Ishikawa (cell line): ENCODE measurements around the gene IBSP.

Source experiments
- CEBPB ChIP-seq: IDR thresholded peaks from 2 replicates; pipeline ENCODE4 v1.6.1; 2012
- EP300 ChIP-seq: IDR thresholded peaks from 2 replicates; pipeline ENCODE4 v1.6.1; 2012; ENCODE audit warnings: borderline replicate concordance
- NFIC ChIP-seq: IDR thresholded peaks from 2 replicates; pipeline ENCODE4 v1.6.1; 2012
- RAD21 ChIP-seq: IDR thresholded peaks from 2 replicates; pipeline ENCODE4 v1.6.1; 2012; ENCODE audit warnings: low read depth
- REST ChIP-seq: IDR thresholded peaks from 2 replicates; pipeline ENCODE4 v1.6.1; 2012; ENCODE audit warnings: low read depth, mild to moderate bottlenecking
- TAF1 ChIP-seq: IDR thresholded peaks from 2 replicates; pipeline ENCODE4 v1.6.1; 2012; ENCODE audit warnings: low read depth, mild to moderate bottlenecking

DNA sequence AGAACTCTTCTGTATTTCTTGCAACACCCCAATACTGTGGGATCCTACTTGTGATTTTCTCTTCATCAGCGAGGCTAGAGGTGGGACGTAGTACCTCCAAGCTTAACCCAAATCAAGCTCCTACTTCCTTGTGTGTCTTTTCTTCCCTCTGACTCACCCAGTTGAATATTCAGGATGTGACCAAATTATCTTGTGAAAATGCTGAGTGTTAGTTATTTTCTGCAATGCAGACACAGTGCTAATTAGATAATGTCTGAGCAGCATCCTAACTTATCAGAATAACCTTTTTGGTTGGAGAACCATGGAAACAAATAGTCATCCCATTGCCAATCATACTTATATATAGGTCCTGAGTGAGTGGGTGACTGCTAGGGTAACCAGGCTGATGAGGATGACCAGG, 35.8 kb downstream of the IBSP start:
- TF ChIP-seq NFIC (no peak), REST (no peak), TAF1 (no peak), EP300 (no peak), RAD21 (no peak), CEBPB (no peak)
